Effector memory CD4-positive, alpha-beta T cell (primary cell): ENCODE data around the gene OR1S2.

Source experiments
- DNase-seq, 3 donors: peaks; one replicate each; pipeline ENCODE4 v3.0.0-alpha.2; 2020
- H3K27ac ChIP-seq: 2 replicates; pipeline ENCODE4 v1.7.0; 2013; ENCODE audit warnings: mild to moderate bottlenecking, low read length, moderate library complexity; ENCODE audit not compliant: insufficient read depth, poor library complexity, severe bottlenecking
- H3K27me3 ChIP-seq: replicated peaks from 2 replicates; pipeline ENCODE4 v1.7.0; 2013; ENCODE audit warnings: mild to moderate bottlenecking, low read length; ENCODE audit not compliant: insufficient read depth, control insufficient read depth, poor library complexity, severe bottlenecking
- H3K36me3 ChIP-seq: 2 replicates; pipeline ENCODE4 v1.7.0; 2013; ENCODE audit warnings: mild to moderate bottlenecking, low read length, moderate library complexity; ENCODE audit not compliant: control insufficient read depth, insufficient read depth
- H3K4me1 ChIP-seq: 2 replicates; pipeline ENCODE4 v1.7.0; 2013; ENCODE audit warnings: low read length, mild to moderate bottlenecking; ENCODE audit not compliant: control insufficient read depth, insufficient read depth, poor library complexity, severe bottlenecking
- H3K4me3 ChIP-seq: 2 replicates; pipeline ENCODE4 v1.7.0; 2013; ENCODE audit warnings: low read length, low read depth, mild to moderate bottlenecking; ENCODE audit not compliant: insufficient read depth, poor library complexity, severe bottlenecking
- H3K9me3 ChIP-seq: 2 replicates; pipeline ENCODE4 v1.7.0; 2013; ENCODE audit warnings: mild to moderate bottlenecking, low read length, moderate library complexity; ENCODE audit not compliant: control insufficient read depth

Gene OR1S2

DNA sequence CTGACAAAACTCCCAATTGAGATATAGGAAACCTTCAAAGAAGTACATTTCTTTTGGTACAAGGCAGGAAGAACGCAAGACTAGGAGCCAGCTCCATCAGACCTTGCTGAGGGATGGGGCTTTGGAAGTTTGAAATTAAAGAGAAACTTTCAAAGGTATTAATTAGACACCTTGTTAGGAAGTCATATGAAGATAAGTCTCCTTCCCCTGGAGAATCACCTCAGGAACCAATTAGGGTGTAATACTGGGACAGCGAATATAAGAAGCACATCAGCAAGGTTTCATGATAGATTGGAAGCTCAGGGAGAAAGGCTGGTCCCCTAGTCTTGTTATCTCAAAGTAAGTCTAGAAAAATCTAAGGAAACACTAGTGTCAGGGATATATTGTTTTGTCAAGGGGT is 15.2 kb downstream of the OR1S2 start, which contains the start of gene OR9Q2:
Gene OR9Q2, plus strand, starts transcription at position 301 of the 400 bp plus-strand sequence. CDS start 1,421 bp downstream, outside the sequence.
- no peaks in the 10 kb centered on the region for H3K9me3 ChIP-seq
- no peaks in the 10 kb centered on the region for H3K36me3 ChIP-seq
- H3K27me3 ChIP-seq, result no peaks in the 10 kb centered on the region
- no peaks in the 10 kb centered on the region for H3K4me1 ChIP-seq
- DNase-seq, result no peak
- no peak within 1 kb of the TSS for H3K4me3 ChIP-seq
- H3K27ac ChIP-seq, result no peak within 1 kb of the TSS

DNA sequence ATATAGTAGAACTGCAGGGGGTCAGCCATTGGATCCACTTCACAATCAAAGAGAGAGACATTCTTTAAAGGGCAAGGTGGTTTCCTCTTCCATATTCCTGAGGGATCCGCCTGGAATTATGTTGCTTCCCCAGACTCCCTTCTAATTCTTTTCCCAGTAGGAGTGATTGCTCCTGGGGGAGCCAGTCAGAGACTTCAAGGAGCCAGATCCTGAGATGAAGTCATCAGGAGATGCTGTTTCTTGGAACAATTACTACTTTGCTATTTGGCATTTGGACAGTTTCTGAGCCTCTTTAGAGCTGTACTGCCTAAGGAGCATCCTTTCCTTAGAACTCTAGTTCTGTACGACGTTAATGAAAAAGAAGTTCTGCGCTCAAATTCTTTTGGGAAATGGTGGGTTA is 17.0 kb downstream of the OR1S2 start:
- Histone ChIP-seq H3K9me3 (no peaks in the 10 kb centered on the region), H3K36me3 (no peaks in the 10 kb centered on the region), H3K27ac (no peak overlapping the region), H3K4me3 (no peak overlapping the region), H3K27me3 (no peaks in the 10 kb centered on the region), H3K4me1 (no peaks in the 10 kb centered on the region)
- DNase-seq, result no peak

DNA sequence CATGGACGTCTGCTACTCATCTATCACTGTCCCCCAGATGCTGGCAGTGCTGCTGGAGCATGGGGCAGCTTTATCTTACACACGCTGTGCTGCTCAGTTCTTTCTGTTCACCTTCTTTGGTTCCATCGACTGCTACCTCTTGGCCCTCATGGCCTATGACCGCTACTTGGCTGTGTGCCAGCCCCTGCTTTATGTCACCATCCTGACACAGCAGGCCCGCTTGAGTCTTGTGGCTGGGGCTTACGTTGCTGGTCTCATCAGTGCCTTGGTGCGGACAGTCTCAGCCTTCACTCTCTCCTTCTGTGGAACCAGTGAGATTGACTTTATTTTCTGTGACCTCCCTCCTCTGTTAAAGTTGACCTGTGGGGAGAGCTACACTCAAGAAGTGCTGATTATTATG is 24.3 kb downstream of the OR1S2 start:
- no peaks in the 10 kb centered on the region for H3K9me3 ChIP-seq
- no peak for DNase-seq
- H3K4me1 ChIP-seq, result no peaks in the 10 kb centered on the region
- H3K27ac ChIP-seq, result no peak overlapping the region
- H3K27me3 ChIP-seq, result no peaks in the 10 kb centered on the region
- H3K4me3 ChIP-seq, result no peak overlapping the region
- H3K36me3 ChIP-seq, result no peaks in the 10 kb centered on the region

DNA sequence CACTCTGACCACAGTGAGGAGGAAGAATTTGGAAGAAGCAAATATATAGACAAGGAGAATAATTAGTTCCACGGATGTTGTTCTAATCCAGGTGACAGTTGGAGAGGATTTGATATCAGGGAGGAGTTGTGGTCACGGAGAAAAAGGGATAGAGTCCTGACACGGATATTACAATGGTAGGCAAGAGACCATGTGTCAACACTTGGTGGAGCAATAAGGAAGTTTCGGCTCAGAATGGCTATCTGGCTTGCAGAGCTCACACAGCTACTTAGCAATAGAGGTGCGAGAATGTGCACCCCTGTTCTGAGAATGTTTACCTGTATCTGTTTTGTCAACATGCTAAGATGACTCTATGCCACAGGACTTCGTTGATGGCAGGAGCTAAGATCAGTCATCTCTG is 25.5 kb downstream of the OR1S2 start:
- H3K36me3 ChIP-seq, result no peaks in the 10 kb centered on the region
- no peaks in the 10 kb centered on the region for H3K4me1 ChIP-seq
- H3K27ac ChIP-seq, result no peak overlapping the region
- no peaks in the 10 kb centered on the region for H3K27me3 ChIP-seq
- no peaks in the 10 kb centered on the region for H3K9me3 ChIP-seq
- no peak for DNase-seq
- no peak overlapping the region for H3K4me3 ChIP-seq

DNA sequence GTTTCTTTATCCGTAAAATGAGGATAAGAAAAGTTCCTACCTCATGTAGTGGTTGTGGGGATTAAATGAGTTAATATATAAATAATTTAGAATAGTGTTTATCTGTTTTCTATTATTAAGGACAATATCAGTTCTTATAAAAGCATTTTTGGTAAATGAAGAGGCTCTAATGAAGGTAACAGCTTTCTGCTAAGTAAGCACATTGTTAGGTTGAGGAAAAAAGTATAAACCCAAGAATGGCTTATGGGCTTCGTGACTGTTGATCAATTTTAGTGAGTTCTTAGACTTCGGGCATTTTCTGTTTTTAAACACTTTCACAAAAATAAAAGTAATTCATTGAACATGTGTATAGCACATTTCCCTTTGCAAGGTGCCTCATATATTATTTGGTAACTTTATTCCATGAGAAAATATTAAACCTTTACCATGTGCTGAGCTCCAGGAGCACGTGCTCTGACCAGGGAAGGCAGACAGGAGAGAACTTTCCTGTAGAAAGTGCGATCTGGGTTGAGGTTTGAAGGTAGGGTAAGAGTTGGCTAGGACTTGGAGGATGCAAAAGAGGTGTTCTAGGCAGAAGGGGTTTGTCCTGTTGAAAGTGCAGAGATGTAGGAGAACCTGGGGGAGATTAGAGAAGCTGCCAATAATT is 26.4 kb downstream of the OR1S2 start:
- Histone ChIP-seq H3K4me3 (no peak overlapping the region), H3K27ac (no peak overlapping the region), H3K9me3 (no peaks in the 10 kb centered on the region), H3K27me3 (no peaks in the 10 kb centered on the region), H3K36me3 (no peaks in the 10 kb centered on the region), H3K4me1 (no peaks in the 10 kb centered on the region)
- no peak for DNase-seq

DNA sequence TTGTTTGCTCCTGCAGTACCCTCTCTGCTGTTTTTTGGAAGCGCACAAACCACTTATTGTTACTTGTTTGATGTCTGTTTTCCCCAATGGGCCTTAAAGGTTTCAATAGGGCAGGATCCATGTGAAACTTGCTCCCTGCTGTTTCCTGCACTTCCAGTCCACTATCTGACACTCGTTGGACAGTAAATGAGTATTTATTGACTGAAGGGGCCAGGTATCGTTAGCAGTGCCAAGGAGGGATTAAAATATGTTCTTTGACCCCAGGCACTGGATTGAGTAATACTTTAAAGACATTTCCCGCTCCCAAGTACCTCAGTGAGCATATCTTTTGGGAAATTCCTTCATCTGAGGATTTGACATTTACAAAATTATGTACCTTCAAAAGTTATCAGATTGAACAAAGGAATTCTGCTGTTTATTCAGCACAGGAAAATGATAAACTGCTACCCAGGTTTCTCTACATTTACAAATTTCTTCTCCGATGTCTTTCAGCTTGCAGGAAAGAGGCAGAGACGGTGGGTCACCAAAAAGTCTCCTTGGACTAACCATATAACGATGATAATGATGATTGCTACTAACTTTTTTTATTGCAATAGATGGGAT is 38.3 kb downstream of the OR1S2 start:
- DNase-seq, result no peak
- no peak overlapping the region for H3K27ac ChIP-seq
- no peaks in the 10 kb centered on the region for H3K36me3 ChIP-seq
- no peaks in the 10 kb centered on the region for H3K9me3 ChIP-seq
- no peaks in the 10 kb centered on the region for H3K4me1 ChIP-seq
- H3K27me3 ChIP-seq, result no peaks in the 10 kb centered on the region
- no peak overlapping the region for H3K4me3 ChIP-seq

DNA sequence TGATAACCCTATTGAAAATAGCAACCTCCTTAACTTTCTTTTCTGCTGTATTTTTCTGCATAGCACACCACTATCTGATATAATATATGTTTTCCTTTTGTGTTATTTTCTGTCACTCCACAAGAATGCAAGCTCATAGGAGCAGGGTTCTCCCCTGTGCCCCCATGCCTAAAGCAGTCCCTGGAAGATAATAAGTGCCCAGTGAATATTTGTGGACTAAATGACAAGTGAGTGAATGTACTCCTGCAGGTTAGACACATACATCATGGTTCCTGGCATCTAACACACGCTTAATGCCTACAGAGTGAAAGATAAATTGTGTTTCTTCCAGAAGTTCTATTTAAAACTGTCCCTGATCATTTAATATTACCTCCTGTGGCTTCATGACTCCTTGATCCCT is 39.0 kb downstream of the OR1S2 start:
- no peaks in the 10 kb centered on the region for H3K36me3 ChIP-seq
- DNase-seq, result no peak
- H3K27ac ChIP-seq, result no peak overlapping the region
- H3K4me1 ChIP-seq, result no peaks in the 10 kb centered on the region
- H3K4me3 ChIP-seq, result no peak overlapping the region
- no peaks in the 10 kb centered on the region for H3K9me3 ChIP-seq
- no peaks in the 10 kb centered on the region for H3K27me3 ChIP-seq

DNA sequence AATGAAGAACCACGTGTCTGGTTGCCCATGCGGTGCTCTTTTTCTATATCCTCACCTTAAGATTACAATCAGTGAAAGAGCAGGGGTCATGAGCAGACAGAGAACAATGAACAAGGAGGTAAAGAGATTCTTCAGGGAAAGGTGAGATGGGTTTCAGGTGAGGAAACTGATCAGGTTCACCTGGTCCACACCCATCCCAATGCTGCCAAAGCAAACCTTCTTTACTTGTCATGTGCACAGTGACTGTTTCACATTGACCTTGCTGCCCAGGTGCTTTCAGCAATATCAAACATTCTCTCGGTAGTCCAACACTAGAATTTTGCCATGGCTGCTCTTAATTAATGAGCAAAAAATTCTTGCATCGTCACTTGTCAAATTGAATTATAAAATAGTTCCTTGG is 39.6 kb downstream of the OR1S2 start:
- H3K27me3 ChIP-seq, result no peaks in the 10 kb centered on the region
- no peak overlapping the region for H3K4me3 ChIP-seq
- no peak for DNase-seq
- H3K27ac ChIP-seq, result no peak overlapping the region
- no peaks in the 10 kb centered on the region for H3K9me3 ChIP-seq
- no peaks in the 10 kb centered on the region for H3K4me1 ChIP-seq
- no peaks in the 10 kb centered on the region for H3K36me3 ChIP-seq
